ENCODE data around the gene ACBD5.
"Not testable (repeated sequence)": the region's sequence is repeated elsewhere in the genome, so short reads cannot be mapped to it uniquely, and the experiment has no call there.

DNA sequence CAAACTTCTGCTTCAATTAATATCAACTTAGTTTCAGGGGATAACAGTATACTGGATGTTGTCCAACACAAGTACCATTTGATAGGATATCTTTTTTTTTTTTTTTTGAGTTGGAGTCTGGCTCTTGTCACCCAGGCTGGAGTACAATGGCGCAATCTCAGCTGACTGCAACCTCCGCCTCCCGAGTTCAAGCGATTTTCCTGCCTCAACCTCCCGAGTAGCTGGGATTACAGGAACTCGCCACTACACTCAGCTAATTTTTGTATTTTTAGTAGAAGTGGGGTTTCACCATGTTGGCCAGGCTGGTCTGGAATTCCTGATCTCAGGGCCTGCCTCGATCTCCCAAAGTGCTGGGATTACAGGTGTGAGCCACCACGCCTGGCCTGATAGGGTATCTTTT, 3.1 kb downstream of the ACBD5 start:
- TF ChIP-seq CTCF, POLR2A (IDR thresholded peaks at IDR 0.05): not testable (repeated sequence)
